Hepatocyte (in vitro differentiated cells): Measurements from ENCODE around the gene CLDN5.

Source experiments
- CTCF ChIP-seq: fragments of 200-600 bp; sonication (generic); IDR thresholded peaks from 2 replicates; pipeline ENCODE4 v1.5.1; 2016; ENCODE audit warnings: antibody characterized with exemption, mild to moderate bottlenecking; ENCODE audit not compliant: poor library complexity
- EZH2 ChIP-seq: fragments of 200-600 bp; sonication (generic); IDR thresholded peaks from 2 replicates; pipeline ENCODE4 v1.6.1; 2016; ENCODE audit warnings: antibody characterized with exemption, mild to moderate bottlenecking, borderline replicate concordance
- EZH2phosphoT487 ChIP-seq: fragments of 200-600 bp; sonication (generic); IDR thresholded peaks from one replicate; pipeline ENCODE4 v1.6.1; 2018; ENCODE audit warnings: antibody characterized with exemption, mild to moderate bottlenecking, low read depth, moderate library complexity; ENCODE audit not compliant: unreplicated experiment, severe bottlenecking

GRCh38 chr22:19479355-19480172 is 44.6 kb downstream of the CLDN5 start, which contains the start of gene CDC45:
- TF ChIP-seq CTCF (no peak), EZH2 (no peak), EZH2phosphoT487 (no peak)
